Measurements from ENCODE around the gene AMIGO2. TPM values are rescaled to one million over a fixed set of nuclear protein-coding genes. Genes with fewer than 3 reads are reported as not detected.

AMIGO2 gene
- total RNA-seq, 4 donors from 2014 or later = 4.7 to 34.1 (median 30.1) TPM

GRCh38 chr12:47039756-47040155 is 40.0 kb downstream of the AMIGO2 start:
- intact Hi-C loops (cut with DNase I; ENCODE audit: low total_unique reads) = no loop called here
- no peaks in the 10 kb centered on the region for H3K4me1 ChIP-seq
- H3K4me3 ChIP-seq = no peak overlapping the region
- H3K27ac ChIP-seq = no peak overlapping the region
- no peaks in the 10 kb centered on the region for H3K9me3 ChIP-seq
- no peak for DNase-seq
- TF ChIP-seq POLR2A (IDR thresholded peaks at IDR 0.05) = no peak
- TF ChIP-seq, protein P1, sequence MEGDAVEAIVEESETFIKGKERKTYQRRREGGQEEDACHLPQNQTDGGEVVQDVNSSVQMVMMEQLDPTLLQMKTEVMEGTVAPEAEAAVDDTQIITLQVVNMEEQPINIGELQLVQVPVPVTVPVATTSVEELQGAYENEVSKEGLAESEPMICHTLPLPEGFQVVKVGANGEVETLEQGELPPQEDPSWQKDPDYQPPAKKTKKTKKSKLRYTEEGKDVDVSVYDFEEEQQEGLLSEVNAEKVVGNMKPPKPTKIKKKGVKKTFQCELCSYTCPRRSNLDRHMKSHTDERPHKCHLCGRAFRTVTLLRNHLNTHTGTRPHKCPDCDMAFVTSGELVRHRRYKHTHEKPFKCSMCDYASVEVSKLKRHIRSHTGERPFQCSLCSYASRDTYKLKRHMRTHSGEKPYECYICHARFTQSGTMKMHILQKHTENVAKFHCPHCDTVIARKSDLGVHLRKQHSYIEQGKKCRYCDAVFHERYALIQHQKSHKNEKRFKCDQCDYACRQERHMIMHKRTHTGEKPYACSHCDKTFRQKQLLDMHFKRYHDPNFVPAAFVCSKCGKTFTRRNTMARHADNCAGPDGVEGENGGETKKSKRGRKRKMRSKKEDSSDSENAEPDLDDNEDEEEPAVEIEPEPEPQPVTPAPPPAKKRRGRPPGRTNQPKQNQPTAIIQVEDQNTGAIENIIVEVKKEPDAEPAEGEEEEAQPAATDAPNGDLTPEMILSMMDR (IDR thresholded peaks at IDR 0.05) = no peak
- no peaks in the 10 kb centered on the region for H3K36me3 ChIP-seq
- H3K27me3 ChIP-seq = no peaks in the 10 kb centered on the region

- no peak overlapping the region for H3K27ac ChIP-seq
- no peaks in the 10 kb centered on the region for H3K27me3 ChIP-seq
- TF ChIP-seq, protein P1 (IDR thresholded peaks at IDR 0.05) = no peak
- no peak for TF ChIP-seq POLR2A (IDR thresholded peaks at IDR 0.05)
- no peak overlapping the region for H3K4me3 ChIP-seq
- no peaks in the 10 kb centered on the region for H3K4me1 ChIP-seq
- H3K9me3 ChIP-seq = no peaks in the 10 kb centered on the region
- H3K36me3 ChIP-seq = no peaks in the 10 kb centered on the region
- no peak for DNase-seq
- intact Hi-C loops (cut with DNase I; ENCODE audit: low total_unique reads) = no loop called here
These were observed 40.7 kb downstream of the AMIGO2 start for GRCh38 chr12:47039079-47039478.

DNA sequence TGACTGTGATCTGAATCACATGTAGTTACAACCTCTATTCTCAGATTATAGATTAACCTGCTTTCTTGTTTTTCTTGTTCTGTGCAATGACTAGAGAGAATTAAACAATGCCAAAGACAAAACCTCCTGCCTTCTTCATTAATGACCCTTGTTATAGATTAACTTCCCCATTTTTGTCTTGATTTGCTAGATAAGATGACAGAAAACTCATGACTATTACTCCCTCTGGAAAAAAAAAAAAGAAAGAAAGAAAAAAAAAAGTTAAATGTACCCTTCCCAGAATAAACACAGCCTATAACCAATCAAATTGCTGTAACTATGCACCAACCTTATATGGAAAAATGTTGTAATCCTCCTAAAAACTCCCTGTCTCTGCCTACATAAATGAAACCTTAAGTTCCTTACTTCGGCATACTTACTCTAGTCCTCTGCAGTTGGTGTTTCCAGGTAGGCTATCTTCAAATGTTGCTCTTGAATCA is 41.5 kb downstream of the AMIGO2 start:
- Histone ChIP-seq H3K27ac (no peak overlapping the region), H3K4me1 (no peaks in the 10 kb centered on the region), H3K9me3 (no peaks in the 10 kb centered on the region), H3K4me3 (no peak overlapping the region), H3K36me3 (no peaks in the 10 kb centered on the region), H3K27me3 (no peaks in the 10 kb centered on the region)
- intact Hi-C loops (cut with DNase I; ENCODE audit: low total_unique reads) = no loop called here
- DNase-seq = no peak
- TF ChIP-seq, protein P1 (IDR thresholded peaks at IDR 0.05) = no peak
- no peak for TF ChIP-seq POLR2A (IDR thresholded peaks at IDR 0.05)

DNA sequence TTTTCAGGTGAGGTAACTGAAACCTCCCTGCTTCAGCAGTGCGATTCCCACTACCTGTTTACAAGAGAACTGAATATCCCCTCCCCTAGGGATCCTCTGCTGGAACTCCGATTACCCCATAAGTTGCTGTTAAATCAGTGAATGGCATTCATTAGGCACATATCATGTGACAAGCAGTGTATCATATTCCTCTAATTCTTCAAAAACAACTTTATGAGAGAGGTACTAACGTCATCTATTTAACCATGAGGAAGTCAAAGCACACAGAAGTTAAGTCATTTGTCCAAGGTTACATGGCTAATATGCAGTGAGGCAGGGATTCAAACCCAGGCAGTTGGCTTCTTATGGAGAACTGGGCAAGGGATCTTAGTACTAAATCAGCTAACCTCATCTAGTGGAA is 44.3 kb downstream of the AMIGO2 start:
- Histone ChIP-seq H3K27ac (no peak overlapping the region), H3K27me3 (no peaks in the 10 kb centered on the region), H3K4me3 (no peak overlapping the region), H3K4me1 (no peaks in the 10 kb centered on the region), H3K36me3 (no peaks in the 10 kb centered on the region), H3K9me3 (no peaks in the 10 kb centered on the region)
- TF ChIP-seq, protein P1 (IDR thresholded peaks at IDR 0.05) = no peak
- no peak for TF ChIP-seq POLR2A (IDR thresholded peaks at IDR 0.05)
- intact Hi-C loops (cut with DNase I; ENCODE audit: low total_unique reads) = no loop called here
- no peak for DNase-seq

DNA sequence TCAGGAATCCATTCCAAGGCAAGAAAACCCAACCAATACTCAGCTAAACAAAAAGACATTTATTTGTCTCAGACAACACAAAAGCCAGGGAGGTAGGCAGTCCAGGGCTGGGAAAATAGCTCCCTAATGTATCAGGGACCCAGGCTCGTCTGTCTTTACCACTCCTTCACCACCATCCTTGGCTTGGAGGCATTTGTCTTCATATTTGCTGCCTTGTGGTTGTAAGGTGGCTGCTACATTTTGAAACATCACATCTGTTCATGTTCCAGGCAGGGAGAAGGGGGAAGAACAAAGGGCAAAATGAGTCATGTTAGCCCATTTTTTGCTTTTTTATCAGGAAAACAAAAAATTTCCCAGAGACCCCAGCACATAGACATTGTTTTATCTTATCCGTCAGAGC is 45.1 kb downstream of the AMIGO2 start:
- intact Hi-C loops (cut with DNase I; ENCODE audit: low total_unique reads) = loop anchor here (5.0 kb wide), 1 partner anchor 653 kb away; no protein-coding TSS in a partner anchor
- no peak overlapping the region for H3K27ac ChIP-seq
- H3K4me3 ChIP-seq = no peak overlapping the region
- no peak for TF ChIP-seq POLR2A (IDR thresholded peaks at IDR 0.05)
- TF ChIP-seq, protein P1 (IDR thresholded peaks at IDR 0.05) = no peak
- no peaks in the 10 kb centered on the region for H3K27me3 ChIP-seq
- no peaks in the 10 kb centered on the region for H3K4me1 ChIP-seq
- no peak for DNase-seq
- no peaks in the 10 kb centered on the region for H3K36me3 ChIP-seq
- H3K9me3 ChIP-seq = no peaks in the 10 kb centered on the region
